DOHH2 (cell line): Measurements from ENCODE around the gene MTF1.

ENCODE experiments used
- H3F3A ChIP-seq: fragments of 200-600 bp; sonication (generic), shearing (Covaris generic); 2 replicates; pipeline ENCODE4 v1.6.0; 2016; ENCODE audit warnings: antibody characterized with exemption, mild to moderate bottlenecking; ENCODE audit not compliant: control insufficient read depth, insufficient read depth
- H3K27ac ChIP-seq: fragments of 200-600 bp; sonication (generic); 2 replicates; pipeline ENCODE4 v1.5.1; 2014; ENCODE audit warnings: low read depth, mild to moderate bottlenecking, low read length, moderate library complexity
- H3K27me3 ChIP-seq: fragments of 200-600 bp; sonication (generic); 2 replicates; pipeline ENCODE4 v1.6.1; 2014; ENCODE audit warnings: mild to moderate bottlenecking, low read length, mixed read lengths; ENCODE audit not compliant: control insufficient read depth
- H3K36me3 ChIP-seq: fragments of 200-600 bp; sonication (generic); 2 replicates; pipeline ENCODE4 v1.6.1; 2014; ENCODE audit warnings: mild to moderate bottlenecking, low read length, moderate library complexity, mixed read lengths; ENCODE audit not compliant: control insufficient read depth
- H3K4me1 ChIP-seq: fragments of 200-600 bp; sonication (generic); 2 replicates; pipeline ENCODE4 v1.6.1; 2014; ENCODE audit warnings: mild to moderate bottlenecking, low read length, mixed read lengths; ENCODE audit not compliant: control insufficient read depth
- H3K4me2 ChIP-seq: fragments of 200-600 bp; sonication (generic); 2 replicates; pipeline ENCODE4 v1.6.0; 2014; ENCODE audit warnings: mild to moderate bottlenecking, low read length, moderate library complexity
- H3K4me3 ChIP-seq: fragments of 200-600 bp; sonication (generic); 2 replicates; pipeline ENCODE4 v1.5.1; 2014; ENCODE audit warnings: mild to moderate bottlenecking, low read length, mixed read lengths
- H3K79me2 ChIP-seq: fragments of 200-600 bp; sonication (generic); 2 replicates; pipeline ENCODE4 v1.6.1; 2014; ENCODE audit warnings: mild to moderate bottlenecking, low read length, mixed read lengths; ENCODE audit not compliant: control insufficient read depth
- H3K9me2 ChIP-seq: fragments of 200-600 bp; sonication (generic); replicated peaks from 2 replicates; pipeline ENCODE4 v1.6.1; 2014; ENCODE audit warnings: mild to moderate bottlenecking, low read length, mixed read lengths; ENCODE audit not compliant: control insufficient read depth
- H3K9me3 ChIP-seq: fragments of 200-600 bp; sonication (generic); 2 replicates; pipeline ENCODE4 v1.6.1; 2014; ENCODE audit warnings: antibody characterized with exemption, low read length, mixed read lengths; ENCODE audit not compliant: control insufficient read depth, insufficient read depth
- H4K20me1 ChIP-seq: fragments of 200-600 bp; sonication (generic); 2 replicates; pipeline ENCODE4 v1.6.0; 2014; ENCODE audit warnings: low read depth, mild to moderate bottlenecking, antibody characterized with exemption, low read length, moderate library complexity; ENCODE audit not compliant: control insufficient read depth, insufficient read depth
- EZH2phosphoT487 ChIP-seq: fragments of 200-600 bp; sonication (generic); IDR thresholded peaks from 2 replicates; pipeline ENCODE4 v1.6.1; 2017; ENCODE audit warnings: borderline replicate concordance, mild to moderate bottlenecking, antibody characterized with exemption, low read length, moderate library complexity, mixed read lengths
- TF ChIP-seq, protein P1 (sequence below): fragments of 200-600 bp; sonication (generic); IDR thresholded peaks from one replicate; pipeline ENCODE4 v1.5.1; 2014; ENCODE audit warnings: antibody characterized with exemption, mild to moderate bottlenecking, low read depth, low read length; ENCODE audit not compliant: poor library complexity, severe bottlenecking

MTF1 gene

DNA sequence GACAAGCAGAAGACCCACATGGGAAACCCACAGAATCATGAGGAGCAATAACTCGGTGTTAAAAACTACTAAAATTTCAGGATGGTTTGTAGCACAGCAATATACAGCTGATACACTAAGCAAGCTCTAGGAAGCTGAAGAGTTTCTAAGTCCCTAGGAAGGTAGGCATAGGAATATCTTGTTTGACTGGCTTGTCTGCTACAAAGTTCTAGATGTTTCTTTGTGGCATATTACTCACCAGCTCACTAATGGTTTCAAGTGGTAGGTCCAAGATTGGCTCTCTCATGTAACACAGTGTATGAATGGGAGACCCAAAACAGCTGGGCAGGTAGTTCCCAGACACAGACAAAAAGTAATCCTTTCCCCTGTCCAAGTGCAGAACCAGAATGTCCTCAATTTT is 13.3 kb upstream of the MTF1 start:
- Histone ChIP-seq H3K9me2 (no peaks in the 10 kb centered on the region), H3K4me1 (no peaks in the 10 kb centered on the region), H3K9me3 (no peaks in the 10 kb centered on the region), H3K27me3 (no peaks in the 10 kb centered on the region), H3K27ac (no peak overlapping the region), H4K20me1 (no peaks in the 10 kb centered on the region), H3K4me3 (no peak overlapping the region), H3K36me3 (peaks cover 63% of the 10 kb centered on the region), H3K4me2 (no peak overlapping the region), H3K79me2 (no peaks in the 10 kb centered on the region), H3F3A (no peaks in the 10 kb centered on the region)
- no peak for TF ChIP-seq EZH2phosphoT487
- TF ChIP-seq, protein P1, sequence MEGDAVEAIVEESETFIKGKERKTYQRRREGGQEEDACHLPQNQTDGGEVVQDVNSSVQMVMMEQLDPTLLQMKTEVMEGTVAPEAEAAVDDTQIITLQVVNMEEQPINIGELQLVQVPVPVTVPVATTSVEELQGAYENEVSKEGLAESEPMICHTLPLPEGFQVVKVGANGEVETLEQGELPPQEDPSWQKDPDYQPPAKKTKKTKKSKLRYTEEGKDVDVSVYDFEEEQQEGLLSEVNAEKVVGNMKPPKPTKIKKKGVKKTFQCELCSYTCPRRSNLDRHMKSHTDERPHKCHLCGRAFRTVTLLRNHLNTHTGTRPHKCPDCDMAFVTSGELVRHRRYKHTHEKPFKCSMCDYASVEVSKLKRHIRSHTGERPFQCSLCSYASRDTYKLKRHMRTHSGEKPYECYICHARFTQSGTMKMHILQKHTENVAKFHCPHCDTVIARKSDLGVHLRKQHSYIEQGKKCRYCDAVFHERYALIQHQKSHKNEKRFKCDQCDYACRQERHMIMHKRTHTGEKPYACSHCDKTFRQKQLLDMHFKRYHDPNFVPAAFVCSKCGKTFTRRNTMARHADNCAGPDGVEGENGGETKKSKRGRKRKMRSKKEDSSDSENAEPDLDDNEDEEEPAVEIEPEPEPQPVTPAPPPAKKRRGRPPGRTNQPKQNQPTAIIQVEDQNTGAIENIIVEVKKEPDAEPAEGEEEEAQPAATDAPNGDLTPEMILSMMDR, result no peak

DNA sequence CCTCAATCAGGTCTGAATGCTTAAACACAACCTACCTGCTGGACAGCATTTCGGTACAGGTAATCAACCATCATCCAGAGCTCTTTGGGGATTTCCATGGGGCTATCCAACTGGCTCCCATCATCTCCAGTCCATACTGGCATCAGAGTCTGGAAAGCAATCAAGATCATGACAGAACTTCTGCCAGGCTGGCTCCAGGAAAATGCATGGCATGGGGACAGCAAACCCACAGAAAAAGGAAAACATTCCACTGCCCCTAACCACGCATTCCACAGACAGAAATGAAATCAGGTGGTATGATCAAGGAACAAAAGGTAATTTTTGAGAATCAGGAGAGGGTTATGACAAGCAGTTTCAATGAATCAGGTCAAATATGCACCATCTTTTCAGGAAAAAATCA is 9.1 kb upstream of the MTF1 start:
- H4K20me1 ChIP-seq, result no peaks in the 10 kb centered on the region
- no peaks in the 10 kb centered on the region for H3K27me3 ChIP-seq
- no peak overlapping the region for H3K27ac ChIP-seq
- no peak overlapping the region for H3K4me3 ChIP-seq
- no peaks in the 10 kb centered on the region for H3F3A ChIP-seq
- no peaks in the 10 kb centered on the region for H3K9me2 ChIP-seq
- H3K4me2 ChIP-seq, result no peak overlapping the region
- H3K36me3 ChIP-seq, result peaks cover 62% of the 10 kb centered on the region
- no peaks in the 10 kb centered on the region for H3K4me1 ChIP-seq
- no peaks in the 10 kb centered on the region for H3K9me3 ChIP-seq
- H3K79me2 ChIP-seq, result no peaks in the 10 kb centered on the region
- TF ChIP-seq EZH2phosphoT487, result no peak
- TF ChIP-seq, protein P1, result no peak

DNA sequence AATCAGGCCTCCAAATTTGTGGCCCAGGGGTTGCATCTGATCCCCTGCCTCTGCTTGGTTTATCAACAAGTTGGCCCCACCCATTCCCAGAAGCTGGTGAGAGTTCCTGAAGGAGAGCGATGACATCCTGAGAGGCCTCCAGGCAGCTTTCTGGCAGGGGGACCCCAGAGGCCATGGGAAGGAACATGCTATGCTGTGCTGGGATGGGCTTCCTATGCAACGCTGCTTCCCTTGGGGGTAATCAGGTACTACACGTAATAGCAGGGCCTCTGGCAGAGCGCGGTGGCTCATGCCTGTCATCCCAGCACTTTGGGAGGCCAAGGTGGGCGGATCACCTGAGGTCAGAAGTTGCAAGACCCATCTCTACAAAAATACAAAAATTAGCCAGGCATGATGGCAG is 8.4 kb upstream of the MTF1 start:
- TF ChIP-seq EZH2phosphoT487, result no peak
- TF ChIP-seq, protein P1, result no peak
- peaks cover 56% of the 10 kb centered on the region for H3K36me3 ChIP-seq
- H4K20me1 ChIP-seq, result no peaks in the 10 kb centered on the region

DNA sequence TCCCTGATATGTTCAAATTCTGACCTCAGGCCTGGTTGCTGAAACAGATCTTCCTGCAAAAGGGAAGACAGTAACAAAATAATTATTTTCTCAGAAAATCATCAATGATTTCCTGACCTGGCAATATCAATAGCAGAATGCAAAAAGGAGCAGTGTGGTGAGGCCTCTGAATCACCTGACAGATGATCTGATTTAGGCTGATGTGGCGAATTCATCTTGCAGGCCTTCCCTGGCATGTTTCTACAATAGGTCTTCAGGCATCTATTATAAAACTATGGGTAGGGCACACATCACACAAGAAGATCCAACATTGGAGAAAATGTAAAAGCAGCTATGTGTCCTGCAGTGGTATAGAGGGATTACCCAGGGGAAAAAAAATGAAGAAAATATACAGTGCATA is 7.1 kb upstream of the MTF1 start:
- no peaks in the 10 kb centered on the region for H3K79me2 ChIP-seq
- H4K20me1 ChIP-seq, result no peaks in the 10 kb centered on the region
- H3K9me2 ChIP-seq, result no peaks in the 10 kb centered on the region
- no peaks in the 10 kb centered on the region for H3K9me3 ChIP-seq
- TF ChIP-seq EZH2phosphoT487, result no peak
- TF ChIP-seq, protein P1, result no peak
- H3F3A ChIP-seq, result peaks cover 6% of the 10 kb centered on the region; the same call in 1 of the 2 replicates
- H3K4me2 ChIP-seq, result no peak overlapping the region
- no peaks in the 10 kb centered on the region for H3K27me3 ChIP-seq
- no peaks in the 10 kb centered on the region for H3K4me1 ChIP-seq
- no peak overlapping the region for H3K27ac ChIP-seq
- peaks cover 57% of the 10 kb centered on the region for H3K36me3 ChIP-seq
- H3K4me3 ChIP-seq, result no peak overlapping the region

More for the DNA sequence above, 8.4 kb upstream of the MTF1 start:
- Histone ChIP-seq H3K27ac (no peak overlapping the region), H3K4me2 (no peak overlapping the region), H3K4me1 (no peaks in the 10 kb centered on the region), H3F3A (no peaks in the 10 kb centered on the region), H3K9me2 (no peaks in the 10 kb centered on the region), H3K79me2 (no peaks in the 10 kb centered on the region), H3K9me3 (no peaks in the 10 kb centered on the region), H3K27me3 (no peaks in the 10 kb centered on the region), H3K4me3 (no peak overlapping the region)
